Heart right ventricle (tissue), 16 donors: ENCODE measurements around the gene TSSC4. TPM values are rescaled to one million over a fixed set of nuclear protein-coding genes. Genes with fewer than 3 reads are reported as not detected.

Experiments
- ATAC-seq, 8 donors: fragments of 200-7000 bp; cut with Tn5 transposase; one replicate each; pipeline ENCODE4 v1.9.1; 2020; ENCODE audit warnings: mild to moderate bottlenecking in 8 of 8, moderate library complexity in 8 of 8, moderate number of reproducible peaks in 1 of 8
- DNase-seq, 2 donors: peaks; one replicate each; pipeline ENCODE4 v3.0.0-alpha.2; 2020
- H3K27ac ChIP-seq, 10 donors: fragments of 200-600 bp; sonication (generic) in 2 of 10; one replicate each; pipeline versions ENCODE4 v1.5.0 to v1.8.0; 2020 to 2022; ENCODE audit warnings: mild to moderate bottlenecking in 3 of 10
- H3K27me3 ChIP-seq, 7 donors: fragments of 200-600 bp; one replicate each; pipeline ENCODE4 v1.8.0; 2021 to 2022; ENCODE audit warnings: mild to moderate bottlenecking in 2 of 7
- H3K36me3 ChIP-seq, 9 donors: fragments of 200-600 bp; sonication (generic) in 1 of 9; one replicate each; pipeline versions ENCODE4 v1.5.0 to v1.8.0; 2020 to 2022; ENCODE audit warnings: mild to moderate bottlenecking in 2 of 9
- H3K4me1 ChIP-seq, 9 donors: fragments of 200-600 bp; sonication (generic) in 1 of 9; one replicate each; pipeline versions ENCODE4 v1.5.0 to v1.8.0; 2020 to 2022; ENCODE audit warnings: mild to moderate bottlenecking in 4 of 9
- H3K4me3 ChIP-seq, 10 donors: fragments of 200-600 bp; sonication (generic) in 2 of 10; one replicate each; pipeline versions ENCODE4 v1.5.0 to v1.8.0; 2020 to 2022; ENCODE audit warnings: mild to moderate bottlenecking in 7 of 10, moderate library complexity in 2 of 10
- H3K9me3 ChIP-seq, 11 donors: fragments of 200-600 bp in 10 of 11; sonication (generic) in 2 of 11; one replicate each; pipeline versions ENCODE4 v1.5.0 to v1.8.0; 2013 to 2022; ENCODE audit warnings: mild to moderate bottlenecking in 2 of 11, control low read depth in 1 of 11, moderate library complexity in 1 of 11
- WGBS, 2 donors: extraction: QIAGEN DNeasy Blood & Tissue Kit; methylation state at CpG; one replicate each; pipeline ENCODE4 v1.1.7; 2013; ENCODE audit warnings: inconsistent platforms in 1 of 2; 5-methylcytosine and 5-hydroxymethylcytosine counted together
- intact Hi-C, 10 donors: fragments of 100-400 bp; cut with DNase I; formaldehyde crosslinking; loops; one replicate each; pipeline versions ENCODE4 v1.11.1 to v1.14.2; 2022
- polyA plus RNA-seq, 2 donors: library from polyadenylated mRNA; stranded (reverse); fragments of 200-250 nt; gene quantifications; one replicate each; pipeline ENCODE4 v1.2.3, GENCODE V29; 2013
- total RNA-seq, 10 donors: library from RNA; stranded (reverse); fragmentation: NEBNext Ultra II Directional in 3 of 10; extraction: Animal tissue kit (Norgen Biotek cat#: 25700) in 3 of 10; gene quantifications; one replicate each; pipeline versions ENCODE4 v1.2.1 to v1.2.4, GENCODE V29; 2021 to 2023
- TF ChIP-seq, protein P1 (sequence below), 9 donors: fragments of 200-600 bp; sonication (generic) in 2 of 9; IDR thresholded peaks; one replicate each; pipeline versions ENCODE4 v1.5.0 to v1.8.0; 2021 to 2022; ENCODE audit warnings: antibody characterized with exemption in 9 of 9, mild to moderate bottlenecking in 5 of 9, moderate library complexity in 1 of 9
- donor health status: Arrhythmogenic right ventricular cardiomyopathy.
- donor health status: ischemic (EF 13 %, LVEDD 7.1; RV severe dilation, severe dysfunction).
- donor health status: healthy with polysubstance abuse.
- donor health status: DM: no; HTN: yes; CAD: no.
- donor health status: DM: no; HTN: no; CAD: no.
- donor health status: ischemic (EF 25% LVEDD 6.9; RV normal size, moderate dysfunction).
- donor health status: ischemic (EF 25% LVEDD 5.7; RV mildly dilated, moderate dysfunction).
- donor health status: healthy.
- donor health status: DM: yes; HTN: yes; CAD: no.
- donor health status: Ischemic cardiomyopathy.
- donor health status: ischemic (EF 35%, LVEDD 5.7; RV mildly dilated, moderate dysfunction).
- donor health status: nonischemic (EF 11% LVEDD 7.7; RV severe dilation, severe dysfunction).
- donor health status: DM: yes; HTN: yes; CAD: no.
- donor health status: PGD.
- donor health status: ischemic (EF 29% LVEDD 5.4; RV normal size, mild dysfunction).
- donor health status: nonischemic (EF 23%, LVEDD 6.1; RV moderate dilation, normal function).

The TSSC4 gene
- total and polyA plus RNA-seq, 12 donors: 22.0 to 72.3 (median 30.7) TPM

DNA sequence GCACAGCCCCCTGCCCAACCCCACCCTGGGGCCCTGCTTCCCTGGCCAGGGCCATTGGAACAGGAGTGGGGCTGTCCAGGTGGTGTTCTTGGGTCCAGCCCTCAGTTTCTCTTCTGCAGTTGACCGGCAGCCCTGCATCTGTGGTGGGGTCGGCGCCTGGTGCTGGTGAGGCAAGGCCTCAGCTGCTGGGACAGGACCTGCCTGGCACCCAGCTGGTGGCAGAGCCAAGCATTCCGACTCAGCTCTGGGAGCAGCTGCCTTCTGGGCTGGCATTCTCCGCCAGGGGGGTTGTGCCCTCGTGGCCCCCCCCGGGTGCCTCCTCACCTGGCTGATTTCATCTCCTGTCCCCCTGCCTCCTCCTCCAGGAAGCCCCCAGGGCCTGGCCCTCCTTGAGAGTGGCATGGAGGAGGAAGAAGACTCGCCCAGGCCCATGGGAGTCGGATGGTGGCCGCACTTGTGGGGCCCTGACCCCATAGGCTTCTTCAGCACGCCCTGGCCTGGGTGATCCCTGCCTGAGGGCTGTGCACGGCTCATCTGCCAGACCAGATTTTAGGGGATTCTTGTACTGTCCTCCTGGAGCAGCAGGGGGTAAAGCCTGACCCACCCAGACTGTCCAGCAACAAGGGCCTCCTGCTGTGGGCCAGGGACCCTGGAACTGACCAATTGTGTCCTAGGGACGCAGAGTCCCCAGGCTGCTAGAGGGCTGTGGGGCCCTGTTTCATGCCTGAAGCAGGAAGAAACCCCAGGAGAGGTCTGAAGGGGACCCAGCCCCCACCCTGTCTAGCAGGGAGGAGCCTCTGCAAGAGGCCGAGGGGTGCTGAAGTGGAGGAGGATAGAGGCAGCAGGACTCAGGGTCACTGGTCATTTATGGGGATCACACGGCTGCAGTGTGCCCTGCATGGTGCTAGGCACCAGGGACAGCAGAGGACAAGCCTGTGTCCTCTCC lies 11.8 kb upstream of the TSSC4 start:
- Histone ChIP-seq H3K9me3 (no peaks in the 10 kb centered on the region), H3K27me3 (no peaks in the 10 kb centered on the region), H3K4me3 (no peak overlapping the region), H3K4me1 (peaks cover 55 to 94% (median 75%) of the 10 kb centered on the region in 9 donors), H3K27ac (peak overlapping the region in 9 of 10 donors; percentile 26 to 79 (median 67)), H3K36me3 (peaks cover 0 to 78% (median 10%) of the 10 kb centered on the region in 9 donors)
- intact Hi-C loops: no loop called here
- 64 to 67% methylated on average over 15 of the region's 15 CpGs for WGBS, 2 donors
- TF ChIP-seq, protein P1, sequence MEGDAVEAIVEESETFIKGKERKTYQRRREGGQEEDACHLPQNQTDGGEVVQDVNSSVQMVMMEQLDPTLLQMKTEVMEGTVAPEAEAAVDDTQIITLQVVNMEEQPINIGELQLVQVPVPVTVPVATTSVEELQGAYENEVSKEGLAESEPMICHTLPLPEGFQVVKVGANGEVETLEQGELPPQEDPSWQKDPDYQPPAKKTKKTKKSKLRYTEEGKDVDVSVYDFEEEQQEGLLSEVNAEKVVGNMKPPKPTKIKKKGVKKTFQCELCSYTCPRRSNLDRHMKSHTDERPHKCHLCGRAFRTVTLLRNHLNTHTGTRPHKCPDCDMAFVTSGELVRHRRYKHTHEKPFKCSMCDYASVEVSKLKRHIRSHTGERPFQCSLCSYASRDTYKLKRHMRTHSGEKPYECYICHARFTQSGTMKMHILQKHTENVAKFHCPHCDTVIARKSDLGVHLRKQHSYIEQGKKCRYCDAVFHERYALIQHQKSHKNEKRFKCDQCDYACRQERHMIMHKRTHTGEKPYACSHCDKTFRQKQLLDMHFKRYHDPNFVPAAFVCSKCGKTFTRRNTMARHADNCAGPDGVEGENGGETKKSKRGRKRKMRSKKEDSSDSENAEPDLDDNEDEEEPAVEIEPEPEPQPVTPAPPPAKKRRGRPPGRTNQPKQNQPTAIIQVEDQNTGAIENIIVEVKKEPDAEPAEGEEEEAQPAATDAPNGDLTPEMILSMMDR (IDR thresholded peaks at IDR 0.05): no peak
- DNase-seq (no peak), ATAC-seq (no peak)

DNA sequence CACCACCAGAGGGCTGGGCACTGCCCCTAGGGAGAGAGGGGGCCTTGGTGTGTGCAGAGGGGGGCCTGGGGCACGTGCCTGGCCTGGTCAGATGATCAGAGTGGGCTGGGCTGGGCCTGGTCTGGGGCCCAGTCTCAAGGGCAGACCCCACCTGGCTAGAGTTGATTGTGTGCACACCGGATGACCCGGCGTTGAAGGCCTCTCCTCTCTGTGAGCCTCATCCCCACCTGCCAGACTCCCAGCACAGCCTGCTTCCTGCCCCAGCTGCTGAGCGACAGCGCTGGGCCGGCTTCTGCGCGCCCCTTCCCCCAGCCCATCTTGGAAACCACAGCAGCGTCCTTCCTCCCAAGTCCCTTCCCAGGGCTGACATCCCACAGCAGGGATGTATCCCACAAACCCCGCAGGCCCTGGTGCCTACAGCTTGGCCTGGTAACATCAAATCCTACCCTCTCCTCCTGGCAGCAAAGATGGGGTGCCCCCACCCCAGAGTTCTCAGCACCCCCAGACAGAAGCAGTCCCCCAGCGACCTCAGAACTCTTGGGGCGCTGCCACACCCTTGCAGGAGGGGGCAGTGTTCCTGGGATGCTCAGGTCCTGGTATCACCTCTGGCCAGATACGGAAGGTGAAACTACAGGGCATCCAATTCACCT lies 11.0 kb upstream of the TSSC4 start:
- H3K36me3 ChIP-seq: peaks cover 0 to 85% (median 16%) of the 10 kb centered on the region in 9 donors
- ATAC-seq (no peak), DNase-seq (no peak)
- H3K4me1 ChIP-seq: peaks cover 51 to 88% (median 69%) of the 10 kb centered on the region in 9 donors
- H3K4me3 ChIP-seq: no peak overlapping the region
- H3K27ac ChIP-seq: peak overlapping the region in 9 of 10 donors; percentile 26 to 79 (median 67)
- intact Hi-C loops: loop anchor here in 1 of 10 donors (5.0 kb wide), 1 partner anchor 77 kb away; no protein-coding TSS in a partner anchor
- H3K27me3 ChIP-seq: no peaks in the 10 kb centered on the region
- no peaks in the 10 kb centered on the region for H3K9me3 ChIP-seq
- TF ChIP-seq, protein P1 (IDR thresholded peaks at IDR 0.05): peak in 1 of 9 donors; percentile 5
- WGBS, 2 donors: 38 to 43% methylated on average over 14 of the region's 14 CpGs

DNA sequence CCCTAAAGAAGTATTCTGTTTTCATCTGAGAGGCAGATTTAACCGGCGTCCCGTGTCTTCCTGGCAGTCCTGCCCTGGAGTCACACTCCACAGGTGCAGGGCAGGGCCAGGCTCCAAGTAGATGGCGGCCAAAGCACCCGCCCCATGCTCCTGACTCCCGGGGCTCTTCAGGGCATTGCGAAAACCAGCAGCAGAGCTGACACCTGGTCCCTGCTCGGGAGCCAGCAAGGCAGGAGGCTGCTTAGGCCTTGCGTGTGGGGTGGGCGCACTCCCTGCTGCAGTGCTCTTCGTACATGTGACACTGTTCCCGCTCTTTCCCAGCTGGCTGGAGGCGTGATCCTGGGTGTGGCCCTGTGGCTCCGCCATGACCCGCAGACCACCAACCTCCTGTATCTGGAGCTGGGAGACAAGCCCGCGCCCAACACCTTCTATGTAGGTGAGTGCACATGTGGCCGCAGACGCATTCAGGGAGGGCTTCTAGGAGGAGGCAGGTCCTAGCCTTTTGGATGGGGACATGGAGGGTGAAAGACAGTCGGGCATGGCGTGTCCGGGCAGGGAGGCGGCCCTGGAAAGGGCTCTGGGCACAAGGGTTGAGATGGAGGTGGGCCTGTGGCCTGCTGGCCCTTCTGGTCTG lies 10.3 kb upstream of the TSSC4 start:
- H3K27ac ChIP-seq: peak overlapping the region in 9 of 10 donors; percentile 26 to 79 (median 67)
- H3K4me3 ChIP-seq: no peak overlapping the region
- TF ChIP-seq, protein P1 (IDR thresholded peaks at IDR 0.05): no peak
- no peaks in the 10 kb centered on the region for H3K27me3 ChIP-seq
- intact Hi-C loops: loop anchor here in 1 of 10 donors (5.0 kb wide), 1 partner anchor 78 kb away; no protein-coding TSS in a partner anchor
- H3K4me1 ChIP-seq: peaks cover 48 to 81% (median 61%) of the 10 kb centered on the region in 9 donors
- no peaks in the 10 kb centered on the region for H3K9me3 ChIP-seq
- WGBS, 2 donors: 74 to 75% methylated on average over 23 of the region's 23 CpGs
- DNase-seq: no peak
- no peak for ATAC-seq
- H3K36me3 ChIP-seq: peaks cover 0 to 86% (median 21%) of the 10 kb centered on the region in 9 donors

DNA sequence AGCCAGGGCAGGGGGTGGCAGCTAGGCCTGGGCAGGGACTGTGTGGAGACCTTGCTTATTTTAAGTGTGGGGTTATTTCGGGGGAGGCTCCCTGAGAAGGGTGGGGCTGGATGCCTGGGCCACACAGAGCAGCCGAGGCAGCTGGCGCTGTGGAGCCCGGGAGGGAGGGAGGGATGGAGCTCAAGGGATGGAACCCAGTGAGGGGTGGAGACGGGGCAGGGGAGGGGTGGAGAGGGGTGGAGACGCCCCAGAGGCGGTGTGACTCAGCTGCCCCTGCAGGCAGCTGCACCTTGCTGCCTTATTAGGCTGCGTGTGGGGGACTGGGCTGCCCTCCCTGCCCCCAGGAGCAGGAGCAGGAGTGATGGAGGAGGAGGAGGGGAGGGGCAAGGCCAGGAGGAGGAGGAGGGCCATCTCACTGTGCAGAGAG lies 9.8 kb upstream of the TSSC4 start:
- Histone ChIP-seq H3K9me3 (no peaks in the 10 kb centered on the region), H3K4me1 (peaks cover 48 to 76% (median 59%) of the 10 kb centered on the region in 9 donors), H3K36me3 (peaks cover 0 to 86% (median 26%) of the 10 kb centered on the region in 9 donors), H3K27me3 (no peaks in the 10 kb centered on the region), H3K27ac (peak overlapping the region in 8 of 10 donors; percentile 48 to 79 (median 68)), H3K4me3 (no peak overlapping the region)
- WGBS, 2 donors: 48 to 53% methylated on average over 8 of the region's 8 CpGs
- intact Hi-C loops: loop anchor here in 1 of 10 donors (5.0 kb wide), 1 partner anchor 78 kb away; no protein-coding TSS in a partner anchor
- TF ChIP-seq, protein P1 (IDR thresholded peaks at IDR 0.05): no peak
- DNase-seq (no peak), ATAC-seq (peak in 7 of 8 donors; percentile 16 to 58 (median 35))
